Measurements from ENCODE around the gene INPP5F. TPM values are rescaled to one million over a fixed set of nuclear protein-coding genes. Genes with fewer than 3 reads are reported as not detected.

The INPP5F gene
- total and polyA plus RNA-seq, 8 donors = 10.9 to 46.5 (median 40.5) TPM

DNA sequence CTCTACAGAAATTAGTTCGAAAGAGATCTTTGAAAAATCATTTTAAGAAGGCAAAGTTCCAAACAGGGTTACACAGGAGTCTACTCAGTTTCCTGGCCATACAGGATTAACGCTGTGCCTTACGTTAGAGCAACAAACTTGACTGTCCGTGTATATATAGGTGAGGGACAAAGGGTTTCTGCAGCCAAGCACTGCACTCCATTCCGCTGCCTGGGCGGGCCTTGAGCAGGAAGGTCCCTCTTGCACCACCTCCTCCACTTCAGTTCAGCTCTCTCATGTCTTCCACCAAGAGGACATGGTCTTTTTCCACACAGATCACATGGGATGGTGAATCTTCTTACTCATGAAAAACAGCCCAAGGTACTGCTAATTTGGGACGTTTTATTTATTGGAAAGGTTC, 103.6 kb downstream of the INPP5F start:
- TF ChIP-seq, protein P1, sequence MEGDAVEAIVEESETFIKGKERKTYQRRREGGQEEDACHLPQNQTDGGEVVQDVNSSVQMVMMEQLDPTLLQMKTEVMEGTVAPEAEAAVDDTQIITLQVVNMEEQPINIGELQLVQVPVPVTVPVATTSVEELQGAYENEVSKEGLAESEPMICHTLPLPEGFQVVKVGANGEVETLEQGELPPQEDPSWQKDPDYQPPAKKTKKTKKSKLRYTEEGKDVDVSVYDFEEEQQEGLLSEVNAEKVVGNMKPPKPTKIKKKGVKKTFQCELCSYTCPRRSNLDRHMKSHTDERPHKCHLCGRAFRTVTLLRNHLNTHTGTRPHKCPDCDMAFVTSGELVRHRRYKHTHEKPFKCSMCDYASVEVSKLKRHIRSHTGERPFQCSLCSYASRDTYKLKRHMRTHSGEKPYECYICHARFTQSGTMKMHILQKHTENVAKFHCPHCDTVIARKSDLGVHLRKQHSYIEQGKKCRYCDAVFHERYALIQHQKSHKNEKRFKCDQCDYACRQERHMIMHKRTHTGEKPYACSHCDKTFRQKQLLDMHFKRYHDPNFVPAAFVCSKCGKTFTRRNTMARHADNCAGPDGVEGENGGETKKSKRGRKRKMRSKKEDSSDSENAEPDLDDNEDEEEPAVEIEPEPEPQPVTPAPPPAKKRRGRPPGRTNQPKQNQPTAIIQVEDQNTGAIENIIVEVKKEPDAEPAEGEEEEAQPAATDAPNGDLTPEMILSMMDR (IDR thresholded peaks at IDR 0.05) = no peak
- Histone ChIP-seq H3K4me3 (no peak overlapping the region), H3K27ac (no peak overlapping the region), H3K9me3 (no peaks in the 10 kb centered on the region), H3K36me3 (peaks cover 6 to 82% of the 10 kb centered on the region in 2 donors), H3K27me3 (no peaks in the 10 kb centered on the region), H3K4me1 (no peaks in the 10 kb centered on the region)
- intact Hi-C loops (cut with DNase I) = no loop called here
- DNase-seq (no peak), ATAC-seq (no peak)

DNA sequence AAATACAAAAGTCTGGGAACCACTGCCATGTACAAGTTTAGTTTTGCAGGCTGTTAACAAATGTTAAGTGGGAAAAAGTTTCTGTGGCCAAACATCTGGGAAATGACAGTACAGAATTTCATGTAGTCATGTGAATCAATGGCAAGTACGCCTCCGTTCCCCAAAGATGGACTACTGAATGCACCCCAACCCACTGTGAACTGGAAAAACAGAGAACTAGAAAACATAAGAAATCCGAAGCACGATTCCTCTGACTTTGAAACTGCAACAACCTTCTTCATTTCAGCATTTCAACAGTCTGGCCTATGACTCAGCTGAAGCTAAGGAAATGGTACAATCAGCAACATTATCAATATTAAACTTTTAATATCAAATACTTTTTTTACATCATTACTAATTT, 105.0 kb downstream of the INPP5F start:
- Histone ChIP-seq H3K27ac (no peak overlapping the region), H3K4me1 (no peaks in the 10 kb centered on the region), H3K36me3 (peaks cover 6 to 92% of the 10 kb centered on the region in 2 donors), H3K27me3 (no peaks in the 10 kb centered on the region), H3K9me3 (no peaks in the 10 kb centered on the region), H3K4me3 (no peak overlapping the region)
- DNase-seq = no peak
- TF ChIP-seq, protein P1 (IDR thresholded peaks at IDR 0.05) = no peak
- no peak for ATAC-seq
- intact Hi-C loops (cut with DNase I) = no loop called here

DNA sequence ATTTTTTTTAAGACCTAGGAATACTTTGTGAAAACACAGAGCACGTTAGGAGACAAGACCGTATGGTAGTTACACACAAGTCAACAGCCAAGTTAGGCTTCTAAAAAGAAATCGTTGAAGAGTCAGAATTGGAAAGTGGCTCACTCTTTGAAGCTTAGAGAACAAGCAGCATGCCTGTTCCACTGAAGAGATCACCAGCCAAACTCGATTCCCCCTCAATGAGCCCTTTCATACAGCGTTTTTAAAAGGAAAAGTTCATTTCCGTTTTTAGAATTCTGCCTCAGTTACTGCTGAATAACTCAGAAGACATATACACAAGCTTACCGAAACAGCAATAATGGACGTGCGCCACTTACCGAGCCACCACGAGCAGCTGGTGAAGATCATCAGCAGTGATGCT, 105.8 kb downstream of the INPP5F start:
- no peaks in the 10 kb centered on the region for H3K4me1 ChIP-seq
- intact Hi-C loops (cut with DNase I) = no loop called here
- DNase-seq = no peak
- H3K27me3 ChIP-seq = no peaks in the 10 kb centered on the region
- no peaks in the 10 kb centered on the region for H3K9me3 ChIP-seq
- no peak overlapping the region for H3K4me3 ChIP-seq
- peaks cover 6 to 100% of the 10 kb centered on the region in 2 donors for H3K36me3 ChIP-seq
- ATAC-seq = no peak
- no peak overlapping the region for H3K27ac ChIP-seq
- TF ChIP-seq, protein P1 (IDR thresholded peaks at IDR 0.05) = no peak

GRCh38 chr10:119832951-119833350, 107.1 kb downstream of the INPP5F start:
- intact Hi-C loops (cut with DNase I) = no loop called here
- H3K9me3 ChIP-seq = no peaks in the 10 kb centered on the region
- H3K27me3 ChIP-seq = no peaks in the 10 kb centered on the region
- TF ChIP-seq, protein P1 (IDR thresholded peaks at IDR 0.05) = no peak
- no peak for ATAC-seq
- peaks cover 6 to 100% of the 10 kb centered on the region in 2 donors for H3K36me3 ChIP-seq
- DNase-seq = no peak
- no peak overlapping the region for H3K27ac ChIP-seq
- no peaks in the 10 kb centered on the region for H3K4me1 ChIP-seq
- no peak overlapping the region for H3K4me3 ChIP-seq

DNA sequence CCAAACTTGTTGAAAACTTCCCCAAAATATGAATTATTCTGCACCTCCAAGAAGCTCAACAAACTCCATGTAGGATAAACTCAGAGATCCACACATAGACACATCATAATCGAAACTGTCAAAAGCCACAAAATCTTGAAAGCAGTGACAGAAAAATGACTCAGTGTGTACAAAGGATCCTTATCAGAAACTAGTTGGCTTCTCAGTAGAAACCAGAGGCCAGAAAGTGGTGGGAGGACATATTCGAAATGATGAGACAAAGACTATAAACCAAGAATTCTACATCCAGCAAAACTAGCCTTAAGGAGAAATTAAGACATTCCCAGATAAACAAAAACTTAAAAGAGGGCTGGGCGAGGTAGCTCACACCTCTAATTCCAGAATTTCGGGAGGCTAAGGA, 108.3 kb downstream of the INPP5F start:
- Histone ChIP-seq H3K27ac (no peak overlapping the region), H3K4me3 (no peak overlapping the region), H3K27me3 (no peaks in the 10 kb centered on the region), H3K4me1 (no peaks in the 10 kb centered on the region), H3K9me3 (no peaks in the 10 kb centered on the region), H3K36me3 (peaks cover 6 to 100% of the 10 kb centered on the region in 2 donors)
- TF ChIP-seq, protein P1 (IDR thresholded peaks at IDR 0.05) = no peak
- DNase-seq (no peak), ATAC-seq (no peak)
- intact Hi-C loops (cut with DNase I) = no loop called here
